Fibroblast of mammary gland (primary cell): ENCODE measurements around the gene ATP1B1.

Source experiments
- DNase-seq: peaks from one replicate; pipeline ENCODE4 v3.0.0-alpha.2; 2010; ENCODE audit warnings: low read depth
- H3K4me3 ChIP-seq: 2 replicates; pipeline ENCODE4 v1.5.1; 2011; ENCODE audit warnings: low read depth, mild to moderate bottlenecking, low read length, moderate library complexity; ENCODE audit not compliant: control insufficient read depth
- CTCF ChIP-seq: conservative IDR thresholded peaks from 2 replicates; pipeline ENCODE4 v1.5.1; 2011; ENCODE audit warnings: low read depth, low read length, inconsistent platforms; ENCODE audit not compliant: control insufficient read depth, insufficient read depth

ATP1B1 gene

GRCh38 chr1:169112241-169112640, 5.8 kb downstream of the ATP1B1 start:
- H3K4me3 ChIP-seq: no peak overlapping the region
- no peak for DNase-seq
- TF ChIP-seq CTCF: no peak

GRCh38 chr1:169113613-169114119, 7.2 kb downstream of the ATP1B1 start:
- peak; percentile 87 for DNase-seq
- H3K4me3 ChIP-seq: no peak overlapping the region
- TF ChIP-seq CTCF: no peak

- no peak for TF ChIP-seq CTCF
- no peak for DNase-seq
- H3K4me3 ChIP-seq: no peak overlapping the region
Observed at GRCh38 chr1:169115891-169116585, 9.5 kb downstream of the ATP1B1 start.

GRCh38 chr1:169117014-169117413, 10.5 kb downstream of the ATP1B1 start:
- H3K4me3 ChIP-seq: no peak overlapping the region
- TF ChIP-seq CTCF: no peak
- DNase-seq: no peak

GRCh38 chr1:169117599-169117998, 11.1 kb downstream of the ATP1B1 start:
- peak; percentile 31 for DNase-seq
- TF ChIP-seq CTCF: no peak

GRCh38 chr1:169118227-169118626, 11.7 kb downstream of the ATP1B1 start:
- no peak for TF ChIP-seq CTCF
- no peak overlapping the region for H3K4me3 ChIP-seq
- DNase-seq: no peak

More at GRCh38 chr1:169117599-169117998, 11.1 kb downstream of the ATP1B1 start:
- H3K4me3 ChIP-seq: no peak overlapping the region
